HG03457 (cell line): ENCODE results near the gene EEF1E1.

Experiments
- ATAC-seq: cut with Tn5 transposase; IDR thresholded peaks from one replicate; pipeline ENCODE4 v1.9.1; 2021; ENCODE audit warnings: moderate number of reproducible peaks; ENCODE audit not compliant: unreplicated experiment

The EEF1E1 gene

DNA sequence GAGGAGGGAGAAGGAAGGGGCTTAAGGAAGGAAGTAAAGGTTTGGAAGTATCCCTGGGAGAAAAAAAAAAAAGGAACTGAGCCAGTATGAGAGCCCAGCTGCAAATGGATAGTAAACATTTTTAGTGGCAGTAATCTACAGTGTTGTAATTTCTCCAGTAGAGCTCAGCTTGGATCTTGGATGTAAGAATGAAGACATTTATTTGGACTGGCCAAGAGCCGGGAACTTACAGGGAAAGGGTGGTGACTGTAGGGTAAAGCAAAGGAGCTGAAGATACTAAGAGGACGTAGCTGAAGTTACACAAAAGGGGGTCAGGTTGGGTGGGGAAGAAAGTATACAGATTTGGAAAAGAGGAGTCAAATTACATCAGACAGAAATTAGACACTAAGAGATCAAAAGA lies 13.5 kb downstream of the EEF1E1 start:
- no peak for ATAC-seq

DNA sequence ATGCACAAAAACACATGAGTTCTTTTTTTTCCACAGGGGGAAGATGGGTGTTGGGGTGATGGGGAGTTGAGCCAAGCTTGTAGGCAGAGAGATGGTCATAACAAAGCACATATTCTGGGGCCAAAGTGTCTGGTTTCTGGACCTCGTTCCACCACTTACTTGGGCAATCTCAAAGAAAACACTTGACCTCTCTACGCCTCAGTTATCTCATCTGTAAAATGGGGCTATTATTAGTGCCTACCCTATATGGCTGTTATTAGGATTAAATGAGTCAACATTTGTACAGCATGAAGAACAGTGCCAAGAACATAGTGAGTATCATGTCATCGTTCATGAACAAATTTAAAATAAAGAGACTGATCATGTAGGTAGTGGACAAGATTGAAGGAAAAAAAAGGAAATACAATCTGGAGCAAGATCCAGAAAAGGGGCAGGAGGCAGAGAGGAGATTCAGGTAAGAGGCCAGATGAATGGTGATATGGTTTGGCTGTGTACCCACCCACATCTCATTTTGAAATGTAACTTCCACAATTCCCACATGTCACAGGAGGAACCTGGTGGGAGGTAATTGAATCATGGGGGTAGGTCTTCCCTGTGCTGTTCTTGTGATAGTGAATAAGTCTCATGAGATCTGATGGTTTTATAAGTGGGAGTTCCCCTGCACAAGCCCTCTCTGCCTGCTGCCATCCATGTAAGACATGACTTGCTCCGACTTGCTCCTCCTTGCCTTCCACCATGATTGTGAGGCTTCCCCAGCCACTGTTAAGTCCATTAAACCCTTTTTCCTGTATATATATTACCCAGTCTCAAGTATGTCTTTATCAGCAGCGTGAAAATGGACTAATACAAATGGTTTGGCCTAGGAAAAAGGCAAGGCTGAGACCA lies 14.2 kb downstream of the EEF1E1 start:
- no peak for ATAC-seq

- ATAC-seq: no peak
Measured at GRCh38 chr6:8086755-8087306, 15.5 kb downstream of the EEF1E1 start.

DNA sequence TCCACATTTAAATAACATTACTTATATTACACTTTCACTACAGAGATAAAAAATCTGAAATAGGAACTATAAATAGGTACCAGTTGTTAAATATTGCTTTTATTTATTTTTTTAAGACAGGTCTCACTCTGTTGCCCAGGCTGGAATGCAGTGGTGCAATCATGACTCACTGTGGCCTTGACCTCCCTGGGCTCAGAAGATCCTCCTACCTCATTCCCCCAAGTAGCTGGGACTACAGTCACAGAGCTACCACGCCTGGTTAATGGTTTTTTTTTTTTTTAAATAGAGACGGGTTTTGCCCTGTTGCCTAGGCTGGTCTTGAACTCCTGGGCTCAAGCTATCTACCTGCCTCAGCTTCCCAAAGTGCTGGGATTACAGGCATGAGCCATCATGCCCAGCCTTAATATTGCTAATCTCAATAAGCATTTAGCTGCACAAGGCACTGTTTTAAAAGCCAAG lies 17.3 kb downstream of the EEF1E1 start:
- ATAC-seq: no peak

DNA sequence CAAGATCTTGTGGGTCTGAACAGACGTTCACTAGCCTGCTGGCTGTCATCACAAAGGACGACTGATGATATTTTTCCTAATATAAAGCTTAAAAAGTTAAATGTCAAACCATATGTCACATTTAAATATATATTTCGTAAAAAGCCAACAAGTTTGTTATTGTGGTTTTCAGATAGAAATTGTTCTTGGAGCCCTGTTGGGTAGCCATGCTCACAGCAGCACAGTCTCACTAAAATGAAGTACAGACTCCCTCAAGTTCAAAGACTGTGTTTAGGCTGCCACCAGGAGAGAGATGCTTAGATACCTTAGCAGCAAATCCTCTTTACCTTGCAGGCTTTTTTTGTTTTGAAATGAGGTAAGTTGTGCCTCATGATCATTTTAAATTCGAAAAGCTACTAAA lies 17.8 kb downstream of the EEF1E1 start:
- no peak for ATAC-seq

- no peak for ATAC-seq
Measured at GRCh38 chr6:8082954-8083858, 19.1 kb downstream of the EEF1E1 start.

- no peak for ATAC-seq
Measured at GRCh38 chr6:8082572-8082953, 19.8 kb downstream of the EEF1E1 start.

DNA sequence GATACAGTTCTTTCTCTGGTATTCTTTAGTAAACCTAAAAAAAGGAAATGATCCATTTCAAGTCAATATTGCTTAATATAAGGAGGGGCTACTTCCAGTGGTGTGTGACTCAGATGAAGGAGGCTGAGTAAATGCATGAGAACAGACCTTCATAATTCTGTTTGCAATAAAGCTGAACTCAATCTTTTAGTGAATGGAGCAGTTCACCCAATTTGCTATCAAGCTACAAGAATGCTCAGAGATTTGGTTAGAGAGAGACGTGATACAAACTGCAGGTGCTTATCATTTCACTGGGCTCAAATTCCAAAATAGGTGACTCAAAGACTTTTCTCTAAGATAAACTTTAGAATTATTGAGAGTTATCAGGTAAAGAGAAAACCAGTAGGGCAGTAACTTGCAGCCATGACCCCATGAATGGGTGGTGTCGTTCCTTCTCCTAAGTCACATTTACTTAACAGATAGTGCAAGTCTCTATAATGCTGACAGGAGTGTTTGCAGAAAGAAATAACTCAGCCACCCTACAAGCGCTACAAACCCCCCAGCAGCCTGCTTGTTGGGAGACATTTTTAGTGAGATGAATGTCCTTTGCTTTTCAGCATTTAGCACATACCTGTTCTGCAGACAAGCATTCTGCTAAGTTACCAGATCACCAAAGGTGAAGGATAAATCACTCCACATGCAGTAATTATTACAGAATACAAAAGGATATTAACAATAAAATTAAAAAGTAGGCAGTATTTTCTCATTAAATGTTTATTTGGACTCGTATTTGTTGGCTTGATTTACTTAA lies 21.8 kb downstream of the EEF1E1 start:
- ATAC-seq: no peak

DNA sequence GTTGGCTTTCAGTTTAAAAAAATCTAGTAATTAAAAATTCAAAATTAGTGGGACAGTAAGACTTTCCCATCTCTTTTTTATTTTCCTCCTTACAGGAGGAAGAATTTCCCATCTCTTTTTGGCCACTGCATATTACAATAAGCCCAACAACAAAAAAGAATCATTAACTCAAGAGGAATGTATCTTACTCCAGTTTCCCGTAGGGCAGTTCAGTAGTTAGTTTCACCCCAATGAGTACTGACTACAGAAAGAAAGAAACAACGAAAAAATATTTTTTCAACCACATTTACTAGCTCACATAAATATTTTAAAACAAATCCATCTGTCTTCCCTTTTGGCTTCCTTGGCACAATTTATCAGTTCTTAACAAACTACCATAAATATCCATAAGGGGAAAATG lies 23.2 kb downstream of the EEF1E1 start:
- no peak for ATAC-seq

DNA sequence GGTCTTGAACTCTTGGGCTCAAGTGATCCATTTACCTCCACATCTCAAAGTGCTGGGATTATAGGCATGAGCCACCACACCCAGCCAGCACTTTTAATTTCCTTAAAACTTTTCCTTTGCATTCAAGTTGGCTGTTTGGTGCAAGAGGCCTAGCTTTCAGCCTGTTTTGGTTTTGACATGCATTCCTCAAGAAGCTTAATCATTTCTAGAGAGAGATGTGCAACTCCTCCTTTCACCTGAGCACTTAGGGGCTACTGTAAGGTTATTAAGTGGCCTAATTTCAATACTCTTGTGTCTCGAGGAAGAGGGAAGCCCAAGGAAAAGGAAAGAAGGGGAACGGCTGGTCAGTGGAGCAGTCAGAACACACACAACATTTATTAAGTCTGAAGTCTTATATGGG lies 24.4 kb downstream of the EEF1E1 start:
- no peak for ATAC-seq

GRCh38 chr6:8075704-8076103 lies 26.6 kb downstream of the EEF1E1 start:
- no peak for ATAC-seq

DNA sequence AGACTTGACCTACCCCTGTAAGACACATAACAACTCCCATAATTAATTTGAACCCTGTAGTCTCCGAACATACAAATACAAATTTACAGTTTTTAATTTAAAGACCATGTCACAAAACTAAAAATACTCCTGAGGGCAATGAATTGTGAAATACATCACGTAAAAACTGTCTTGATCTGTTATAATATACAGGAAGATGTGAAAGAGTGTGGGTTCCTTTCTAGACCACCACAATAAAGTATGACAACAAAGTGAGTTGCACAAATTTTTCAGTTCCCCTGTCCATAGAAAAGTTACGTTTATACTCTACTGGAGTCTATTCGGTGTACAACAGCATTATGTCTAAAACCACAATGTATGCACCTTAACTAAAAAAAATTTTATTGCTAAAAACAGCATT lies 27.2 kb downstream of the EEF1E1 start:
- no peak for ATAC-seq

DNA sequence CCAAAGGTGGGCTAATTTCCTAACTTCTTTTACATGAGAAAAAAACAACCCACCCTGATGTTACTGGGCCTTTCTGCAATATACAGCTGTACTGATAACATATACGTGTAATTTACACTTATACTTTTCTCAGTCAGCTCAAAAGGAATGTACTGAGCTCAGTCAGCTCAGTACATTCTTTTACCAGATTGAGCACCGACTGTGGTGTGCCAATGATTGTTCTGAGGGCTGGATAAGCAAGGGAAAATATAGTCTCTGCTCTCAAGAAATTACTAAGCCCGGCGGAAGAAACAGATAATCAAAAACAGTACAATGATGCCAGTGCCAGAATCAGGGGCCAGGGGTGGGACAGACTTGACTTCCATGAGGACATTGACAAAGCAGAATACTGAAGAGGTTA lies 28.1 kb downstream of the EEF1E1 start:
- ATAC-seq: no peak

DNA sequence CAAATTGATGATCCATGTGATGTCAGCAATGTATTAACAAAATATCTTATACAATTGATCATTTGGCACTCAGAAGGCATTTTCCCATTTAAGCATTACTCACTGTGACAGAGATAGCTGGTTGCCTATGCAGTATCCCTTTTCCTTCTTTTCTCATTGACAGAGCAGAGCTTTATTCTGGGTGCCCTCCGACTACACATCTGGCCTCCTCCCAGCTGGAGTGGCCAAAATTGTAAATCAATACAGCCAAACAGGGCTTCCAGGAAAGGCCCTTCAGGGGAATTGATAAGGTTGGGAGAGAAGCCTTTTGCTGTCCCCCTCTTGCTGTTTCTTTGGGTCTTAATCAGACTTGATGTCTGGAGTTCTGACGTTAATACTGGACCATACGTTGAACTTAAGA lies 28.6 kb downstream of the EEF1E1 start:
- no peak for ATAC-seq

GRCh38 chr6:8070718-8071117 lies 31.6 kb downstream of the EEF1E1 start:
- no peak for ATAC-seq

GRCh38 chr6:8069631-8070284 lies 32.6 kb downstream of the EEF1E1 start:
- no peak for ATAC-seq

GRCh38 chr6:8069151-8069550 lies 33.2 kb downstream of the EEF1E1 start:
- ATAC-seq: no peak

- no peak for ATAC-seq
Measured at GRCh38 chr6:8066108-8066507, 36.2 kb downstream of the EEF1E1 start.

- peak; percentile 35 for ATAC-seq
Measured at GRCh38 chr6:8065519-8065911, 36.8 kb downstream of the EEF1E1 start.
